Testis (tissue), 3 donors: ENCODE data around the gene RSPO4. TPM values are rescaled to one million over a fixed set of nuclear protein-coding genes. Genes with fewer than 3 reads are reported as not detected.

Experiments used
- DNase-seq: peaks from one replicate; pipeline ENCODE4 v3.0.0-alpha.2; 2019
- H3K27ac ChIP-seq, 2 donors: fragments of 200-600 bp; sonication (generic); one replicate each; pipeline ENCODE4 v1.5.1; 2019
- H3K27me3 ChIP-seq: fragments of 200-600 bp; sonication (generic); one replicate; pipeline ENCODE4 v1.5.1; 2019
- H3K36me3 ChIP-seq: fragments of 200-600 bp; sonication (generic); one replicate; pipeline ENCODE4 v1.5.1; 2017; ENCODE audit warnings: low read depth; ENCODE audit errors: missing control alignments
- H3K4me1 ChIP-seq: fragments of 200-600 bp; sonication (generic); one replicate; pipeline ENCODE4 v1.5.1; 2019
- H3K4me3 ChIP-seq, 2 donors: fragments of 200-600 bp; sonication (generic); one replicate each; pipeline ENCODE4 v1.5.1; 2017 to 2019
- H3K9me3 ChIP-seq: fragments of 200-600 bp; sonication (generic); one replicate; pipeline ENCODE4 v1.5.1; 2017
- CTCF ChIP-seq, 3 experiments: fragments of 450-650 bp in 2 of 3; fragments of 200-600 bp in 1 of 3; sonication (generic) in 1 of 3; IDR thresholded peaks; one replicate each; pipeline ENCODE4 v1.5.1; 2016 to 2019; ENCODE audit warnings: antibody characterized with exemption in 3 of 3, mild to moderate bottlenecking in 2 of 3, moderate library complexity in 1 of 3
- POLR2A ChIP-seq: fragments of 450-650 bp; IDR thresholded peaks from one replicate; pipeline ENCODE4 v1.6.1; 2017; ENCODE audit warnings: antibody characterized with exemption, mild to moderate bottlenecking, moderate library complexity
- WGBS, 2 donors: methylation state at CpG; one replicate each; pipeline ENCODE4 v1.1.5; 2018; 5-methylcytosine and 5-hydroxymethylcytosine counted together
- intact Hi-C: fragments of 100-400 bp; cut with DNase I; formaldehyde crosslinking; loops from one replicate; pipeline ENCODE4 v1.15.1; 2023; ENCODE audit warnings: low total_unique reads
- polyA plus RNA-seq: library from polyadenylated mRNA; stranded (reverse); fragments of 350-450 nt; fragmentation: Illumina TruSeq; extraction: RNeasy Lipid Tissue Mini Kit (QIAGEN cat#74804); gene quantifications from one replicate; pipeline ENCODE4 v1.2.3, GENCODE V29; 2014; ENCODE audit warnings: low read depth, low replicate concordance; ENCODE audit not compliant: insufficient read depth
- total RNA-seq, 2 donors: library from RNA; depleted of rRNA; stranded (reverse); fragments of >200 nt; gene quantifications; one replicate each; pipeline ENCODE4 v1.2.3, GENCODE V29; 2016

RSPO4 gene
- total and polyA plus RNA-seq, 3 donors from 2014 or later = 2.2 to 3.2 (median 2.6) TPM

- Histone ChIP-seq H3K27ac (peak overlapping the region; percentile 55 to 80), H3K27me3 (no peaks in the 10 kb centered on the region), H3K4me3 (no peak overlapping the region), H3K9me3 (no peaks in the 10 kb centered on the region), H3K36me3 (no peaks in the 10 kb centered on the region), H3K4me1 (peaks cover 21% of the 10 kb centered on the region)
- TF ChIP-seq POLR2A (no peak), CTCF (IDR thresholded peaks at IDR 0.05) (no peak)
- intact Hi-C loops = no loop called here
- DNase-seq = peak; percentile 47
- WGBS, 2 donors = 51 to 61% methylated on average over 9 of the region's 9 CpGs
Measured at GRCh38 chr20:910132-910869, 91.8 kb downstream of the RSPO4 start.

DNA sequence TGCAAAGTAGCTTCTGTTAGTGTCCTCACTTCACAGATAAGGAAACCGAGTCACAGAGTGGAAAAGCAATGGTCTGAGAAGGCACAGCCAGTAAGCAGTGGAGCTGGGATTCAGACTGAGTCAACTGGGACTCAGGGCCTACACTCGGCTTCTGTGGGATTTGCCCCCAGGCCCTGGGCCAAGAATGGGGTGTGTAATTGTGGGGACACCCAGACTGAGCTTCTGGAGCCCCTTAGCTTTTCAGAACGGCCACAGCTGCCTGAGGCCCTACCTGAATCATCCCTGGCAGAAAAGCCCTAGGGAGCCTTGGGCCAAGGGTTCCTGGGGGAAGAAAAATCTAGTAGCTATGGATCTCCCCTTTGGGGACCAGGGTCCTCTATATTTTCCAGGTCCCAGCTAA is 92.5 kb downstream of the RSPO4 start:
- H3K27ac ChIP-seq = peak overlapping the region in 1 of 2 donors; percentile 80
- intact Hi-C loops = no loop called here
- no peak overlapping the region for H3K4me3 ChIP-seq
- no peak for DNase-seq
- H3K36me3 ChIP-seq = no peaks in the 10 kb centered on the region
- no peaks in the 10 kb centered on the region for H3K9me3 ChIP-seq
- H3K4me1 ChIP-seq = peaks cover 21% of the 10 kb centered on the region
- 82 to 88% methylated on average over 2 to 3 of the region's 3 CpGs for WGBS, 2 donors
- no peak for TF ChIP-seq POLR2A
- TF ChIP-seq CTCF (IDR thresholded peaks at IDR 0.05) = no peak
- H3K27me3 ChIP-seq = no peaks in the 10 kb centered on the region

Other genes starting within 250 kb of the RSPO4 start
- gene SLC52A3, start 233.8 kb downstream of the RSPO4 start, total RNA-seq = 100 to 1,000 TPM; 187 to 247 TPM
- 130 TPM for gene SLC52A3, start 233.8 kb downstream of the RSPO4 start, polyA plus RNA-seq
- 1 to 10 TPM; 5.1 to 7.7 TPM for gene FAM110A, start 168.6 kb downstream of the RSPO4 start, total RNA-seq
- gene FAM110A, start 168.6 kb downstream of the RSPO4 start, polyA plus RNA-seq = 5.5 TPM
- gene ANGPT4, start 86.0 kb downstream of the RSPO4 start, total RNA-seq = under 1 TPM; 0.56 to 0.79 TPM
- gene ANGPT4, start 86.0 kb downstream of the RSPO4 start, polyA plus RNA-seq = 1.2 TPM
- gene PSMF1, start 116.3 kb upstream of the RSPO4 start, total RNA-seq = 100 to 1,000 TPM; 265 to 380 TPM
- 331 TPM for gene PSMF1, start 116.3 kb upstream of the RSPO4 start, polyA plus RNA-seq
- 1 to 10 TPM; 4.8 to 6.7 TPM for gene TMEM74B, start 182.7 kb upstream of the RSPO4 start, total RNA-seq
- 3.9 TPM for gene TMEM74B, start 182.7 kb upstream of the RSPO4 start, polyA plus RNA-seq
- gene C20orf202, start 201.1 kb upstream of the RSPO4 start, total RNA-seq = 1 to 10 TPM; 1.1 to 1.7 TPM
- gene C20orf202, start 201.1 kb upstream of the RSPO4 start, polyA plus RNA-seq = 0.84 TPM
- gene RAD21L1, start 223.7 kb upstream of the RSPO4 start, total RNA-seq = 10 to 100 TPM in 1 of 2 donors, 1 to 10 TPM in 1; 7.5 to 13.7 TPM
- gene RAD21L1, start 223.7 kb upstream of the RSPO4 start, polyA plus RNA-seq = 12.1 TPM